Measurements from ENCODE around the gene TAL1.
"Not testable (repeated sequence)": the region's sequence is repeated elsewhere in the genome, so short reads cannot be mapped to it uniquely, and the experiment has no call there.

TAL1 gene

DNA sequence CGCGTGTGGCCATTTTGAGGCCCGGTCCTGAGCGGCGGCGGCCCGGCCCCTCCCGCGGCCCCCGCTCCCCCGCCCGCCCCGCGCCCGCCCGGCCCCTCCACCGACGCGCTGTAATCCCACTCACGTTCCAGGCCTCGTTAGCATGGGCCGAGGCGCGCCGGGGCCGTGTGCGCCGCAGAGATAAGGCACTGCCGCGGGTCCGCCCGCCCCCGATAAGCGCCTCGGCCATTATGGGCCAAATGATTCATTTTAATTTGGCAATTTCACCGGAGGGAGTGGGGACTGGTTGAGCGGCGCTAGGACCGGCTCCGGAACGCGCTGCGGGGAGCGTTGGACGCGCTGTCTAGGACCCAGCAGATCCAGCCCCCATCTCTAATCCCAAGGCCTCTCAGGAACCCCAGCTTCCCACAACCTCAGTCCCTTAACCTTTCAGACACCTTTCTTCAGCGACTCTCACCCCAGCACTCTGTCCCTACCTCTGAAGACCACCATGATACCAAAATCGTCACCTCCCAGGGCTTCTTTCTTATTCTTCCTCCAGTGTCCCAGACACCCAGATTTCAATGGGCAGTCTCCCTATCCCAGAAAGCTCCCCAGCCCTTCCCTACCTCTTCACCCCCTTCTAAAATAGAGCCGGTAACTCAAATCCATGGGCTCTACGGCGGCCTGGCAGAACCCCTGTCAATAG is at the start of gene TAL1:
Gene TAL1 (minus strand): TSS at position 39 of the 688 bp plus-strand sequence. CDS start 6,337 bp downstream, outside the sequence.
- DNase-seq: peak; percentile 51

DNA sequence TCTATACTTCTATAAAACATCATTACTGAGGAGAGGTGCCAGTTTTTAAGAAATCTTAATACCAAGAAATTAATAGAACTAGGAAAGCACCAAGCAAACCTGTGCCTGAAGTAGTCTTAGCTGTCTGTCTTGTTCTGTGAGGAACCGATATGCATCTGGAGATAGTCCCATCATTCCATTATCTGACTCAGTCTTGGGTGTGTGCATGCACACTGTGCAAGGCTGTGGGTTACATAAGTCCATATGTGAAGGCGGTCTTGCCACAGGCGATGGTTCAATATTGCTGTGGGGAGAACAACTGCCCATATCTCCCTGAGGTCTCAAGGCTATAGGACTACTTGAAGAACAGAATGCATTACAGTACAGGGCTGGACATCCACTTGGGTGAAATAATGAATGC is 48.1 kb upstream of the TAL1 start:
- no peak for DNase-seq

DNA sequence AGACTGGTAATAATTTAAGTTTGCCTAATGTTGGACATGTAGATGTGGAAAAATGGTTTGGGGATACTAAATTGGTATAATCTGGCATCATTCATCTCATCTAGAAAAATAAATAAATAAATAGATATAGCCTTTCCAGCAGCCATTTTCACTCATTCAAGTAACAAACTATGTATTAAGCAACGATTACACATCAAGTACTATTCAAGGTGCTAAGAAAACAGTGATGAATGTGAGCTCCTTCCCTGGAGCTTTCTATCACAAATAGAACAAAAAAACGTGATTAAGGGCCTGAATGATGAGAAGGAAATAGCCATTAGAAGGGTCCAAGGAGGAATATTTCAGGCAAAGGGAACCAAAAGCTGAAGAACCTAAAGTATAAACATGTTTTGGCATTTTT is 44.8 kb upstream of the TAL1 start:
- no peak for DNase-seq

DNA sequence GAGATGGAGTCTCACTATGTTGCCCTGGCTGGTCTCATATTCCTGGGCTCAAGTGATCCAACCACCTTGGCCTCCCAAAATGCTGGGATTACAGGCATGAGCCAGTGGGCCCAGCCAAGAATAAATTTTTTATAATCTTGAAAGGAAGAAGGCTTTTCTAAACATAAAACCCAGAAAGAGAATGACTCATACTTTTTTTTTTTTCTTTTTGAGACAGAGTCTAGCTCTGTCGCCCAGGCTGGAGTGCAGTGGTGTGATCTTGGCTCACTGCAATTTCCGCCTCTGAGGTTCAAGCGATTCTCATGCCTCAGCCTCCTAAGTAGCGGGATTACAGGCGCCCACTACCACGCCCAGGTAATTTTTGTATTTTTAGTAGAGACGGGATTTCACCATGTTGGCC is 43.8 kb upstream of the TAL1 start:
- not testable (repeated sequence) for DNase-seq

DNA sequence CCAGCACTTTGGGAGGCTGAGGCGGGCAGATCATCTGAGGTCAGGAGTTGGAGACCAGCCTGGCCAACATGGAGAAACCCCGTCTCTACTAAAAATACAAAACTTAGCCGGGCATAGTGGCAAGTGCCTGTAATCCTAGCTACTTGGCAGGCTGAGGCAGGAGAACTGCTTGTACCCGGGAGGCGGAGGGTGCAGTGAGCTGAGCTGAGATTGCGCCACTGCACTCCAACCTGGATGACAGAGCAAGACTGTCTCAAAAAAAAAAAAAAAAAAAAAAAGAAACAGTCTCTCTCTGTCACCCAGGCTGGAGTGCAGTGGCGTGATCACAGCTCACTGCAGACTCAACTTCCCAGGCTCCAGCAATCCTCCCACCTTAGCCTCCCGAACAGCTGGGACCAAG is 33.5 kb upstream of the TAL1 start:
- DNase-seq: not testable (repeated sequence)

DNA sequence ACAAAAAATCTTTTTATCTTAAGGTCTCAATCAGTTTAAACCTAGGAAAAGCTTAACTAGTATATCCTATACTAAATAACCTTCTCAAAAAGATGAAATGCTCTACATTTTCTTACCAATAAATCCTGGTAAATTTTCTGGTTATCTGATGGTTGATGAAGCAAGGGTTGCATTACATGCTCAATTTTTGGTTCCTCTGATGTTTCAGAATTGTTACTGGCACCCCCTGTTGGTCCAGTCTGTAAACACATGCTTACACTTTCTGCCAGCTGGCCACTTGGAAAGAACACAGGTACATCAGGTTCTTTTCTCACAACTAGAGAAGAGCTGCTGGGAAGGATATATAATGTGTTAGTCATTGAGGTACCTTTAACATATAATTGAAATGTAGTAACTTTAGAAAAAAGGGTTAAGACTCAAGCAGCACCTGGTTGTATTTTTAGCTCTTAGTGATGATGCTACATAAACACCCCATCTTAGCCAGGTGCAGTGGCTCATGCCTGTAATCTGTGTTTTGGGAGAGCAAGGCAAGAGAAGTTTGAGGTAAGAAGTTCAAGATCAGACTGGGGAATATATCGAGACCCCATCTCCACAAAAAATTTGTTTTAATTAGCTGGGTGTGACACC is 30.9 kb upstream of the TAL1 start:
- peak; percentile 61 for DNase-seq

DNA sequence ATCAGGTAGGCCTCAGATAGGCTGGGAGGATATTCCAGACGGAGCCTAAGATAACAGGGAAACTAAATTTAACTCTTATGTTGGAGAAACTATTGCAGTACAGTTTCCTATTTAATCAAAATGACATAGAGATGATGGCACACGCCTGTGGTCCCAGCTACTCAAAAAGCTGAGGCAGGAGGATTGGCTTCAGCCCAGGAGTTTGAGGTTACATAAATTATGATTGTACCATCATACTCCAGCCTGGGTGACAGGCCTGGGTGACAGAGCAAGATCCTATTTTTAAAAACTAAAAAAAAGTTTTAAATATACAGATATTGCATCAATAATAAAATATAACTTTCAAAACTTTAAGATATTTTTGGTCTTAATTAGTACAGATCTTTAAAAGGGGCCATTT is 25.2 kb upstream of the TAL1 start:
- DNase-seq: no peak

DNA sequence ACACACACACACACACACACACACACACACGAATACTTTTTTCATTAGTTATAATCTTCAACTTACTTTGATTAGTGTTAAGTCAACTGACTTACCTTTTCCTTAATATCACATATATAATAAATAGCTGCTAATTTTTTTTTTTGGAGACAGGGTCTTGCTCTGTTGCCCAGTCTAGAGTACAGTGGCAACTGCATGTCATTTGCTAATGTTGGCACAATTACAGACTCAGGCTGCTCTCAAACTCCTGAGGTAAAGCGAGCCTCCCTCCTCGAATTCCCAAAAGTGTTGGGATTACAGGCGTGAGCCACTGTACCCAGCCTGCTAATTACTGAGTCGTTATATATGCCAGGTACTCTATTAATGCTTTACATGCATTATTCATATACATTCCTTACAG is 20.8 kb upstream of the TAL1 start:
- no peak for DNase-seq

DNA sequence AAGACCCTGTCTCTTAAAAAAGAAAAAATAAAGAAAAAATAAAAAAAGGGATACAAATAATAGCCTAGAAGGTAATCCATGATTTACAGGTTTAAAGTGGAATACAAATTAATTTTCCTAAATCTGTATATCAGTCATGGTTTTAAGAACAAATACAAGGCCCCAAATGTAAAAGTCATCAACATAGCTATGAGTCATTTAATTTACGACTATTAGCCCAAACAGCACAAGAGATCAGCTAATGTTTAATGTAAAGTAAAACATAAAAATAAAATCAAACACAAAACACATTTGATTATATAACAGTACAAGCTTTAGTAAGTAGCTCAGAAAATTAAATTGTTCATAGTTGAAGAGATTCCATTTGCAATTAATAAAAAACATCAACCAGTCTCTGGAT is 20.3 kb upstream of the TAL1 start:
- no peak for DNase-seq

DNA sequence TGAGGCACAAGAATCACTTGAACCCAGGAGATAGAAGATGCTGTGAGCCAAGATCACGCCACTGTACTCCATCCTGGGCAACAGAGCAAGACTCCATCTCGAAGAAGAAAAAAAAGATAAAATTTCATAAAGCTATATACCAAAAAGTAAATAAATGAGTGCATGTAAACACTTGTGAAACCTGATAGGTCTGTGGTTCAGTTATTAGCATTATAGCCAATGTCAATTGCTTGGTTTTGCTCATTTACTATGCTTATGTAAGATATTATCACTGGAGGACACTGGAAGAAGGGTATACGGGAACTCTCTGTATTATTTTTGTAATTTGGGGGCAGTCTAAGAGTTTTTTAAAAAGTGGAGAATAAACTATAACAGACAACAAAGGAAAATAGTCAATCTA is 17.7 kb upstream of the TAL1 start:
- DNase-seq: no peak

DNA sequence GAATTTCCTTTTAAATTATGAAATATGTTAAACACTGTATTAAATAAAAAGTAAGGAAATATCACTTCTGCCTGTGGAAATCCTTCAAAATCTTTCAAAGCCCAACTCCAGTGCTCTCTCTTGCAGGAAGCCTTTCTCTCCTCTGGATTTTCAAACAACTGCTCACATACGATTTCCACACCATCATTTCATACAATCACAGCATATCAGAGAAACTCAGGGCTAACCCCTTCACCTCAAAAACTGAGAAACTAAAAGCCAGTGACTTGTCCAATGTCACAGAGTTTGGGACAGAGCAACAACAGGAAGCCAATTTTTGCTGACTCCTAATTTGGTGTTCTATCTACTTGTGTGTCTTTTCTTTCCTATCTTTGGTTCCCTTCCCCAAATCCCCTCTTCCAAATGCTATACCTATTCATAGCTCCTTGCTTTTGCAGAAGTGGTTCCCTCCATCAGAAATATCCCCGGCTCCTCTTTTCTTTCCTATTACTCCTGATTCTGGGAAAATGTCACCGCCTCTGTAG is 12.4 kb upstream of the TAL1 start:
- no peak for DNase-seq

DNA sequence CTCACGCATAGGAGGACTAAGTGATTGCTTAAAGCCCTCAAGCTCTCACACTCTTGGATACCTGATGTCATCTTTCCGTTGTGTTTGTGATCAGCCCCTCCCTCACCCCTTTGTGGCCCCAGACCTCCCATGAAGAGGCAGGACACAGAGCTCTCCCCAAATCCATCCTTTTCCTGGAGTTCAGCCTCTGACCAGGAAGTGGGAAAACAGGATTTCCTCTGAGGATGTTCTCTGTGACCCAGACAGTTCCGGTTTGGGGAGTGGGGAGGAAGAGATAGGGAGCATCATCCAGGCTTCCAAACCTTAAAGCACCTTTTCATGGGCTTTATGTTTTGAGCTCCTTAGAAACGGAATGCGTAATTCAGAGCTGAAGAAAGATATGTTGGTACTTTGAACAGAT is 11.9 kb upstream of the TAL1 start:
- DNase-seq: no peak

DNA sequence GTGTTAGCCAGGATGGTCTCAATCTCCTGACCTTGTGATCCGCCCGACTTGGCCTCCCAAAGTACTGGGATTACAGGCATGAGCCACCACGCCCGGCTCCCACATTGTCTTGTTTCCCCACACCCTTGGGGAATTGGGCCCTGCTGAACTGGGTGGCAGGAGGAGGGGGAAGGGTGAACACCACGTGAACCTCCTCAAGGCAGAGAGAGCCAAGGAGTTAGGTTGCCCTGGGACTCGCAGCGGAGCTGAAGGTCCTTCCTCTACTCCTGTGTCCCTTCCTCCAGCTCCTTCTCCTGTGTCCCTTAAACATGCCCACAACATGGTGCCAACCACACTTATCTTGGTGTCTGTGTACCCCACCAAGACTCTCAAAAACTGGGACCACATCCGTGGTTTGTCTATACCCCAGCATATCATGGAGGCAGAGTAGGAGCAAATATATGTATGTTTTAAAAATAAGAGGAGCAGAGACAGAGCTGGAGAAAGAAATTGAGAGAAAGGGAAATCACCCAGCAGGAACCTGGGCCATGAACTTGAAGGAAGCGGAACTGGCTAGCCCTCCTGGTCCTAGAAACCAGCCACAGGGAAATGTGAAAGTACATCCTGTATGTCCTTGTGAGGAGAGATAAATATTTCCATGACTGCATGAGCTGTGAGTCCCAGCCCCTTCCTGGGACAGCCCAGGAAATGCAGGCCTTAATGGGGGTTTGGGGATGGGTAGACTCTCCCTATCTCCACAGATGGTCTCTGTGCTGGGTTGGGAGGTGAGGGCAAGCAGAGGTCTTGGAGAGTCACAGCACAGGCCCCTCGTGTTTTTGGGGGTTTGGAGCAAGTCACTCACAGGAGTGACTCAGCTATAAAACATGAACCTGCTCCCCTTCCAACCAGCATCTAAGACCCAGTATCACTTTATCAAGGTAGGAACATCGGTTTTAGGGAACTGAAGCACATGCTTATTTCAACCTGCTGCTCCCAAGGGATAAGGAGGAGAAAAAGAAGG is 9.4 kb upstream of the TAL1 start:
- DNase-seq: no peak

DNA sequence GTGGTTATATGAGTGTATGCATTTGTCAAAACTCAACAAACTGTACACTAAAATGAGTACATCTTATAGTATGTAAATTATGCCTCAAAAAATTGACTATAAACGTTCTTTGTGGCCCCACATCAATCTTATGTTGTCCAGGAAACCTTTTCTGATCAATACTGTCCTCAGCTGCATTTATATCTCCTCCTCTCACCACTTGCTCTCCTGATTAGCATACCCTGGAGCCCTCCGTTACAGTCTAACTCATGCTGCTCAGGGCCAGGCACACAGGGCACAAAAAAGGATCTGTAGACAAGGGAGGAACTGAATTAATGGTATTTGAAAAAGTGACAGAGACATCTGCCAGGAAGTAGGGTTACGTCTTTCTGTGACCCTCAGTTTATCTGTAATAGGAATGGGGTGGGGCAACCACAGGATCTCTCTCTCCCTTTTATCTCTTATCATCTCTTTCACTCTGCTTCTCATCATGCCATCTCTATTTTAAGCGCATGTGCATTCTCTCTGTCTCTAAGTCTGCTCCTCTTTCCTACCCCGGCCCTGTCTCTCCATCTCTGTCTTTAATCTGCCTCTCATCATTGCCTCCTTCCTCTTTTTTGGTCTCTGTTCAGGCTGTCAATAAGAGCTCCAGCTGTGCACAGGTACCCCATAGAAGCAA is 7.0 kb upstream of the TAL1 start:
- DNase-seq: no peak

DNA sequence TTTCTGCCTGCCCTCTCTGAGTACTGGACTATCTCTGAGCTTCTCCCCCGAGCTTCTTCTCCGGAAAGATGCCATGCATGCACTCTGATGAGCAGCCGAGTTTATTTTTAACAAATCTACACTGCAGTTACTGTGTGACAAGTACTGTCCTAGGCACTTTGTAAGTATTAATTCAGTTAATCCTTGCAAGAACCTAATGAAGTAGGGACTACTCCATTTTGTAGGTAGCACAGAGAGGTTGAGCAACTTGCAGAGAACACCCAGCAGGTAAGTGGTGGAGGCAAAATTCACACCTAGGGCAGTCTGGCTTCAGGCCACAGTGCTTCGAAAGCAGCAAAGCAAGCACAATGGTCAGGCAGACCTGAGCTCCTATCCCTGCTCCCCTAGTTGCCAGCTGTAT is 3.8 kb upstream of the TAL1 start:
- DNase-seq: no peak

DNA sequence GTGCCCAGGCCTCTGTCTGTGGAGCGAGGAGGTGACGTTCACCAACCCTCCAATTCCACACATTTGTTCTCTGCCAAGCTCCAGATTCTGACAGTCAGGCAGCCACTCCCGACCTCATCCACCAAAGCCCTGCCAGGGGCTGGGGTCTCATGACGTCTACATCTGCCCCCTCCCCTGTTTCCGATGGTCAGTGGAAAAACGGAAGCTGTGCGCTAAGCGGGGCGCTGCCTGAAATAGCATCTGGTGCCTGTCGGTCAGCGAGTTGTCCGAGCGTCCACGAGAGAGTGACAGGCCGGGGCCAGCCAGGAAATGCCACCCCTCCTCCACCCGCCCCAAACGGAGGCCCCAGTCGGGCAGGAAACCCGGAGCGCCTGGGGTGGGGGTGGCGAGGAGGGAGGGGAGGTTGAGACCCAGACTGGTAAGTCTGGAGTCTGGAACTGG is 3.2 kb upstream of the TAL1 start:
- no peak for DNase-seq

DNA sequence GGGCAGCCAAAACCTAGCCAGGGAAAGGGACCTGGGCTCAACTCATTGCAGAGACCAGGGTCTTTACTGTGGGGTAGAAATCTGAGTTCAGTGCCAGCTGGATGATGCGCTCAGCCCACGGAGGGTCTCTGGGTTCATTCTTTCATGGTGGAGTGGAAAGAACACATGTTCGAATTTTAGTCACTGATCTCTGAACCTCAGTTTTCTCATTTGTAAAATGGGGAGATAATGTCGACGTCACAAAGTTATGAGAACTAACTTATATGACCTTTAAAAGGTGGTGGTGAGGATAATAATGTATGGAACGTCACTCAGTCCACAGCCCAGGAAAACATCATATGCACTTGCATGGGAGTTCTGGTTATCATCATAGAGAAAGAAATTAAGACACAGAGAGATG is 1.2 kb upstream of the TAL1 start:
- no peak for DNase-seq

DNA sequence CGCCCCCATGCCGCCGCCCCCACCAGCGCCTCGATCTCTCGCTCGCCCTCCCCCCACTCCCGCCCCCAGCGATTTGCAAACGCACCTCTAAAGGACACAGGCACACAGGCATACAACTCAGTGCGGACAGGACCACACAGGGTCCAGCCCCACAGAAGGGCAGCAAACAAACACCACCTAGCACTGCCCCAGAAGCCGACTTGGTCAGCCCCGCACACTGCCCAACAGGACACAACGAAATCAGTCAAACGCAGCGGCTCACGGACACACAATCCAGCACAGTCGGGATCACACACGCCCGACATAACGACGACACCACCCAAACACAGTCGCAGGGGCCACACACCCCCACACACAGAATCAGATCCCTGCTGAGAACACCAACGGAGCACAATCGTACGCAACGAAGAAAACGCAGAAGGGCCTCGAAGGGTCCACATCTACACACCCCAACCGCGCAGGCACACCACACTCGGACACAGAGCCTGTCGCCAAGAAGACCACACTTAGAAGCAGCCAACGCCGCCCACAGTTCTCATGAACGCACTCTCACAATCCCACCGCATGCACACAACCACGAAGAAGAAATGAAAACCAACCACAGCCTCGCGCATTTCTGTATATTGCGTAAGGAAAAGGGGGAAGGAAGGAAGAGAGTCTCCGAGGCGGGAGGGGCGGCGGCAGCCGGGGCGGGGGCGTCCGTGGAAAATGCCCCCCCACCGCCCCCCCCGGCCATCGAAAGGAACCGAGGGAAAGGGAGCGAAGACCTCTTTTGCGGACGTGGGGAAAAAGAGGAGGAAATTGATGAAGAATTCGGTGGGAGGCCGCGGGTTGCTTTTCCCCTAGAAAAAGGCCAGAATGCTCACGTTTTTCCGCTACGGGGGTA is 481 bp downstream of the TAL1 start:
- DNase-seq: peak; percentile 64

DNA sequence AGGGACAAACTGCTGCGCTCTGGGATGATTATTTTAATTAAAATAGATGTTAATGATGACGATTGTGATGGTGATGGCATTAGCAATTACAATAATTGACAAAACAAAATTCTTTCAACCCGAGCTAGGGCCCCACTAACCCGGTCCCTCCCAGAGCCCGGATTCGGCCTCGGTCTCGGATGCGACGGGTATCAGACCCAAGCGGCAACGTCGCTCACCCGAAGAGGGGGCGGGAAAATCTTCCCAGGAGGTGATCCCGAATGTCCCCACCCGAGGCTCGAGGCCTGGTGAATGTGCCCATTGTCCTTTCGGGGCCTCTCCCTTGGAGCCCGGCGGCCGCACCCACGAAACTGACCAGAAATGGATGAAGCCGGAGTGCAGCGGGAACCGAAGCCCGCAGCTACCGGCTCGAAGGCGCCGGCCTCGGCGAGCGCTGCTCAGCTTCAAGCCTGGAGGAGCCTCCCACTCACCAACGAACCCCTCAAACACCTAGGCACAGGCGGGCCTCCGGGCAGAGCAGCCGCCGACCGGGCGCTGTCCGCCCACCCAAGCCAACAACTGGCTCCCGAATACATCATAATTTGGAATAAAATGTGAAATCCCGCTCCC is 1.2 kb downstream of the TAL1 start:
- DNase-seq: peak; percentile 59

DNA sequence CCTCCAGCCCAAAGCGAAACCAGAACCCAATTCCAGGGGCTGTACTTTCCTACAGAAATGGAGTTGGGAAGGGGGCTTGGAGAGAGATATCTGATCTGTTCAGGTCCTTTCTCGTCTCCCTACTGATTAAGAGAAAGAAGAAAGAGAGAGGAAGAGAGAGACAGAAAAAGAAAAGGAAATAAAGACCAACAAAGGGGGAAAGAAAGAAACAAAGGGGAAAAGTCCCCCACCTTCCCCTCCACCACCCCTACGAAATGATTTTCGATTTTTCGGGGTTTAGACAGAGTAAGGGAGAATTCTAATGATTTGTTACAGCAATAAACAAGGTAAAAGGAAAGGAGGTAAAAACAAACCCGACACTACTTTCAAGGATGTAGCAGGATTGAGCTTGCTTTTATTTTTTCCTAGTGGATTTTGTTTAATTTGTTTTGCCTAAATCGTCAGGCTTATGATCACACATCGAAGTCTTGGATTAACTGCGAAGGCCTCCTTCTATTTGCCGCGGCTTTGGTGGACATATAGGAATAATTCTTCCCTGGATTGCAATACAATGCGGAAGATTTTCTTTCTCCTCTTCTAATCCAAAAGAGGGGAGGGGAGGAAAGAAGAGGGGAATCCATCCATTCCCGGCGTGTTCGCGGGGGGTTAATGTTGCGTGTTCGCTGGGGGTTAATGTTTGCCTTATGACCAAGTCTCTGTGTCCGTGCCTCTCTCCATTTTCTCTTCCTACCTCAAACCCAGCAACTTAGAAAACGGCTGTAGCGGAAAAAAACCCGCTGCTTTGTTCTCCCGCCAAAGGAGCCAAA is 1.9 kb downstream of the TAL1 start:
- peak; percentile 44 for DNase-seq

Data from NCI-H82 (cell line).